GM06990 (cell line): Measurements from ENCODE around the gene TTC28.

Source experiments
- DNase-seq: peaks from one replicate; pipeline ENCODE4 v3.0.0-alpha.2; 2011; ENCODE audit not compliant: insufficient read length; ENCODE audit errors: extremely low read depth
- H3K27me3 ChIP-seq: replicated peaks from 2 replicates; pipeline ENCODE4 v1.6.0; 2011; ENCODE audit warnings: low read length; ENCODE audit not compliant: control insufficient read depth, insufficient read depth
- H3K36me3 ChIP-seq: 2 replicates; pipeline ENCODE4 v1.5.1; 2011; ENCODE audit warnings: low read length; ENCODE audit not compliant: control insufficient read depth, insufficient read depth
- H3K4me3 ChIP-seq: replicated peaks from 2 replicates; pipeline ENCODE4 v1.5.1; 2011; ENCODE audit warnings: low read depth, mild to moderate bottlenecking, control low read depth, low read length
- TF ChIP-seq, protein P1 (sequence below): IDR thresholded peaks from 2 replicates; pipeline ENCODE4 v1.5.1; 2011; ENCODE audit warnings: low read length, control low read depth, mild to moderate bottlenecking, inconsistent platforms; ENCODE audit not compliant: insufficient read depth, poor library complexity, severe bottlenecking

TTC28 gene

DNA sequence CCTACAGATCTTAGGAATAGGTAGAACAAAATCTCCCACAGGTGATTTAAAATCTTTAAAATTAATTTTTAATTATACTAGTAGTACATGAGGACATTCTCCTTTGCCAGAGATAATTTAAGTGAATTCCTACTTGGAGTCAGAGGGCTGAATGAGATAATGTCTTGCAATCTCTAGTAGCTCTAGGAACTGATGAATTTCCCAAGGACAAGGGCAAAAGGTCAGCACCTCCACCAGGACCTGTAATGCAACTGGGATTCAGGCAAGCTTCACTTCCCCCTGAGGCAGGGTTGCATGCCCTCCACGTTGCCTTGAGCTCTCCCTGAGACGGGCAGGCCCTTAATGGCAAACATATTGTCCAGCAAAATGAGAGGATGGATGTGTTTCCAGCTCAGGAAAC, 430.2 kb downstream of the TTC28 start:
- no peak for DNase-seq
- Histone ChIP-seq H3K36me3 (no peaks in the 10 kb centered on the region), H3K27me3 (no peaks in the 10 kb centered on the region; the same call in 1 of the 2 replicates), H3K4me3 (no peak overlapping the region)
- TF ChIP-seq, protein P1, sequence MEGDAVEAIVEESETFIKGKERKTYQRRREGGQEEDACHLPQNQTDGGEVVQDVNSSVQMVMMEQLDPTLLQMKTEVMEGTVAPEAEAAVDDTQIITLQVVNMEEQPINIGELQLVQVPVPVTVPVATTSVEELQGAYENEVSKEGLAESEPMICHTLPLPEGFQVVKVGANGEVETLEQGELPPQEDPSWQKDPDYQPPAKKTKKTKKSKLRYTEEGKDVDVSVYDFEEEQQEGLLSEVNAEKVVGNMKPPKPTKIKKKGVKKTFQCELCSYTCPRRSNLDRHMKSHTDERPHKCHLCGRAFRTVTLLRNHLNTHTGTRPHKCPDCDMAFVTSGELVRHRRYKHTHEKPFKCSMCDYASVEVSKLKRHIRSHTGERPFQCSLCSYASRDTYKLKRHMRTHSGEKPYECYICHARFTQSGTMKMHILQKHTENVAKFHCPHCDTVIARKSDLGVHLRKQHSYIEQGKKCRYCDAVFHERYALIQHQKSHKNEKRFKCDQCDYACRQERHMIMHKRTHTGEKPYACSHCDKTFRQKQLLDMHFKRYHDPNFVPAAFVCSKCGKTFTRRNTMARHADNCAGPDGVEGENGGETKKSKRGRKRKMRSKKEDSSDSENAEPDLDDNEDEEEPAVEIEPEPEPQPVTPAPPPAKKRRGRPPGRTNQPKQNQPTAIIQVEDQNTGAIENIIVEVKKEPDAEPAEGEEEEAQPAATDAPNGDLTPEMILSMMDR: no peak

DNA sequence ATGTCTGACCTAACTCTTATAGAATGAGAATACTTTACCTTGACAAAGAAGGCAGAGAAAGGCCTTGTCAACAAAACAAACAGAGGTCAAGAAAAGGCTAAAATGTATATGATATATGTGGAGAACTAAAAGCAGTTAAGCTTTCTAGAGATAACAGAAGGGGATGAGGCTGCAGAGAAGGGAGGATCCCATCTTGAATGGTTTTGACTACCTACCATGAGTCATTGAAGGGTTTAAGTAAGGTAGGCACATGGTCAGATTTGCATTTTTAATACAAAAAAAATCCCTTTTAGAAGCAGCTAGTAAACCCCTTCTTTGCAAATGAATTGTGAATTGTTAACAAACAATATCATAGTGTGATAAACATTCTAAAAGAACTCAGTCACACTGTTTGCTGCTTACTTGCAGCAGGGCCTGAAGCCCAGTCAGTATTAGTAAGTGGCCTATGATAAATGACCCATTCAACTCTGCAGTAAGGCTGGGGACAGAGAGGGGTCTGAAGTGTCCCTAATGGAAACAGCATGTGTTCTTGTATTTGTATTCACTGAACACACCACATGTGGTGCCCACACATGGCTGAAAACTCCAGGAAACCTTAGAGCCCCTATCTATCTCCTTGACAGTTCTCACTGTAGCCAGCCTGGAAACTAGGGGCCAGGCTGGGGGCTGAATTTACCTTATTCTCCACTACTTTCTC, 431.8 kb downstream of the TTC28 start:
- TF ChIP-seq, protein P1: no peak
- no peak for DNase-seq

GRCh38 chr22:28247136-28247535, 432.5 kb downstream of the TTC28 start:
- no peak overlapping the region for H3K4me3 ChIP-seq
- TF ChIP-seq, protein P1: no peak
- no peaks in the 10 kb centered on the region; the same call in 1 of the 2 replicates for H3K27me3 ChIP-seq
- H3K36me3 ChIP-seq: no peaks in the 10 kb centered on the region
- DNase-seq: no peak

More for the DNA sequence above, 431.8 kb downstream of the TTC28 start:
- no peaks in the 10 kb centered on the region for H3K36me3 ChIP-seq
- H3K27me3 ChIP-seq: no peaks in the 10 kb centered on the region; the same call in 1 of the 2 replicates
- H3K4me3 ChIP-seq: no peak overlapping the region

GRCh38 chr22:28246397-28246796, 433.2 kb downstream of the TTC28 start:
- TF ChIP-seq, protein P1: no peak
- no peaks in the 10 kb centered on the region for H3K36me3 ChIP-seq
- DNase-seq: no peak
- no peaks in the 10 kb centered on the region; the same call in 1 of the 2 replicates for H3K27me3 ChIP-seq
- H3K4me3 ChIP-seq: no peak overlapping the region

DNA sequence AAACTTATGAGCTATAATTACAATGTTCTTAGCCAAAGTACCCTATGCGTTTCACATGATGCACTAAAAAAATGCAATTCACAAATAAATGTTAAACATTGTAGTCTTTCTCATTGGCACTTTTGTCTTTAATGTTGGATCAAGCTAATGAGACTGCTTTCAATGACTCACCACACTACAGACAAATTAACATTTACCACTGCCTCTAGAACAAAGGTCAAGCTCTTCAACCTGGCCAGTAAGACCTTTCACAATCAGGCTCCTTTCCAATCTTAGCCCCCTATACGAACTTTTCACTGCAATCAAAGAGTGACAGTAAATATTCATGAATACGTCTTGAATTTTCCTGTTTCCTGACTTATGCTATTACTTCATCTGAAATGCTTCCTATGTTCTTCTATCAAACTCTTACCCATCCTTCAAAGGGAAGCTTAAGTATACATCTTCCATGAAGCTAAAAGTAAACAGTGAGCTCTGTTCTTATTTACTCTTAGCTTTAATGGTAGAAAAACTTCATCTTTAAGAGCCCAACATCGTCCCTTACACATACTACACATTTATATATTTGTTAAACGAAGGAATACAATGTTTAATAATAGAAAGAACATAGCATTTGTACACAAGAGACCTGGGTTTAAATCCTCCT, 433.9 kb downstream of the TTC28 start:
- TF ChIP-seq, protein P1: no peak
- no peak overlapping the region for H3K4me3 ChIP-seq
- H3K36me3 ChIP-seq: no peaks in the 10 kb centered on the region
- no peaks in the 10 kb centered on the region; the same call in 1 of the 2 replicates for H3K27me3 ChIP-seq
- DNase-seq: no peak
